HG03196 (cell line): ENCODE measurements around the gene MAGI1.
"Not testable (repeated sequence)": the region's sequence is repeated elsewhere in the genome, so short reads cannot be mapped to it uniquely, and the experiment has no call there.

Experiments used
- ATAC-seq: cut with Tn5 transposase; IDR thresholded peaks from one replicate; pipeline ENCODE4 v1.9.1; 2021; ENCODE audit not compliant: unreplicated experiment

MAGI1 gene

DNA sequence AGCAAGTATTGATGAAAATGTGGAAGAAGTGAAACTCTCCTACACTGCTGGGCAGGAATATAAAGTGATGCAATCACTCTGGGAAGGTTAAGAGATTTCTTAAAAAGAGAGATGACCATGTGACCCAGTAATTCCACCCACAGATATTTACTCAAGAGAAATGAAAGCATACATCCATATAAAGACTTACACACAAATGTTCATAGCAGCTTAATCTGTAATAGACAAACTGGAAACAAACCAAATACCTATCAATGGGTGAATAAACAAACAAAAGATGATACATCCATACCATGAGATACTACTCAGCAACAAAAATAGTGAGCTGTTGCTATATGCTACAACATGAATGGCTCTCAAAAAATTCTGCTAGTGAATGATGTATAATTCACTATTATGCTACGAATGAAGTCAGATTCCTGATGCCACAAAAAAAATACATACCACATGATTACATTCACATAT is 463.3 kb downstream of the MAGI1 start:
- no peak for ATAC-seq

DNA sequence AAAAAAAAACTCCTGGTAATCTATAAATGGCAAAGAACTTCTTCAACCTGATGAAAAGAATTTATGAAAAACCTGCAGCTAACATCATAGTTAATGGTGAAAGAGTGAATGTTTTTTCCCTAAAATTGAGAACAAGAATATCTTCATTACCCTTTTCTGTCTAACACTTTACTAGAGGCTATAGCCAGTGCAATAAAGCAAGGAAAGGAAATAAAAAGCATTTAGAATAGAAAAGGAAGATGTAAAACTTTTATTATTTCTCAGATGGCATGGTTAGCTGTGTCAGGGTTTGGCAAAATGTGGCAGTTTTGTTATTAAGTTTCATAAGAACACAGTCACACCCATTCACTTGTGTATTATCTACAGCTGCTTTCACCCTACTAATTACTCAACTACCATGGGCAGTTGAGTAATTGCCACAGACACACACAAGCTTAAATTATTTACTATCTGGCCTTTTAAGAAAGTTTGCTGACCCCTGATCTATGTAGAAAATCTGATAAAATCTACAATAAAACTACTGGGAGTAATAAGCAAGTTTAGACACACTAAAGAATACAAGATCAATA is 465.1 kb downstream of the MAGI1 start:
- no peak for ATAC-seq

DNA sequence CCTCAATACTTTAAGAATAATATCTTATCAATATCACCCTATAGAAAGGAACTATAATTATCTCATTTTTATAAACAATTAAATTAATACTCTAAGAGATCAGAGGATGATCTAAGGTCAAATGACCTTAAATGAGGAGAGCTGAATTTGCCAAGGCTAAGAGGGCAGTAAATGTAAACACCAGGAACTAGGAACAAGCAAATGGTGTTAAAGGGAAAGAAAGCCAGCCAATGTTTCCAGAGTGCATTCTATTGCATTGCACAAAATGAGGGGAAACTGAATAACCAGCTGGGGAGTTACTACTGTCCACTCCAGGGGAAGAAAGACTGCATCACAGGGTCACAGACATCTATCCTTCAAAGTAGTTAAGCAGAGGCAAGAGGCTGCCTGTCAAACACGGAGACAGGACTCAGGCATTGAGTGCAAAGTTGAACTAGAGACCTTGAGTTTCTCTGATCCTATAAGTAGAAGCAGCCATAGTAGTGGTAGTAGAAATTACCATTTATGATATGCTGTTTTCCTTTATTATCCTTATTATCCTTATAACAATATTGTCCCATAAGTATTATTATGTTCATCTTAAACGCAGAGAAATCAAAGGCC is 466.4 kb downstream of the MAGI1 start:
- no peak for ATAC-seq

DNA sequence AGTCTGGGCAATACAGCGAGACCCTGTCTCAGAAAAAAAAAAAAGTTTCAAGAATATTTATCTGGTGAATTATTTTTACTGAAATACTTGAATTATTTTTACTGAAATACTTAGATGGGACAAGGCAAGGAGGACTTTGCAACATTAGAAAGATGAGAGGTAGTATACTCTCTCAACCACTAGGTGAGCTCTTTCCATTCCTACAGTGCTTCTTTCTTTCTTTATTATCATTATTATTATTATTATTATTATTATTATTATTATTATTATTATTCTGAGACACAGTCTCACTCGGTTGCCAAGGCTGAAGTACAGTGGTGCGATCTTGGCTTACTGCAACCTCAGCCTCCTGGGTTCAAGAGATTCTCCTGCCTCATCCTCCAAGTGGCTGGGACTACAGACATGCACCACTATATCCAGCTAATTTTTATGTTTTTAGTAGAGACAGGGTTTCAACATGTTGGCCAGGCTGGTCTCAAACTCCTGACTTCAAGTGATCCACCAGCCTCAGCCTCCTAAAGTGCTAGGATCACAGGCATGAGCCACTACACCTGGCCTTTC is 468.8 kb downstream of the MAGI1 start:
- no peak for ATAC-seq

DNA sequence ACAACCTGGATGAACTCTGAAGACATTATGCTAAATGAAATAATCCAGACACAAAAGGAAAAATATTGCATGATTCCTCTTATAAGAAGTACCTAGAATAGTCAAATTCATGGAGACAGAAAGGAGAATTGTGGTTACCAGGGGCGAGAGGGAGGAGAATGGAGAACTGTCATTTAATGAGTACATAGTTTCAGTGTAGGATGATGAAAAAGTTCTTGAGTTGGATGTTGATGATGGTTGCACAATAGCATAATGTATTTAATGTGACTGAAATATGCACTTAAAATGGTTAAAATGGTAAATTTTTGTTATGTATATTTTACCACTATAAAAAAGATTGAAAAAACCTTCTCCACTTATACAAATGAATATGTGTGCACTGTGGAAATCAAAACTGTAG is 469.6 kb downstream of the MAGI1 start:
- ATAC-seq, result no peak

DNA sequence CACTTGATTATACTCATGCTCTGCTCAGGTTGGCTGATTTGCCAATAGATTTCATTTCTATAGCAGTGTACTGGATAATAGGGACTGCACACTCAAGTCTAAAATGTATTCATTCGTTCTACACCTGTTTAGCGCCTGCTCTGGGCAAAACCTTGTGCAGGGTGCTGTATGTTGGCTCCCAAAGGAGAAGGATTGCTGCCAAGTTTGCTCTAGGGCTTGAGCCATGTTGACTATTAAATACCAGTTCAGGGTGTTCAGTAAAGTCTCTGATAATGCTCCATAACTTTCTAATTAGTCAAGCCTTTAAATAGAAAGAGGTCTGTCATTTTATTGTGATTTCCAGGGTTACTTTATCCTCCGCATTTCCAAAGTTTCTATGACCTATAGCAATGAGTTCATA is 470.2 kb downstream of the MAGI1 start:
- ATAC-seq, result no peak

DNA sequence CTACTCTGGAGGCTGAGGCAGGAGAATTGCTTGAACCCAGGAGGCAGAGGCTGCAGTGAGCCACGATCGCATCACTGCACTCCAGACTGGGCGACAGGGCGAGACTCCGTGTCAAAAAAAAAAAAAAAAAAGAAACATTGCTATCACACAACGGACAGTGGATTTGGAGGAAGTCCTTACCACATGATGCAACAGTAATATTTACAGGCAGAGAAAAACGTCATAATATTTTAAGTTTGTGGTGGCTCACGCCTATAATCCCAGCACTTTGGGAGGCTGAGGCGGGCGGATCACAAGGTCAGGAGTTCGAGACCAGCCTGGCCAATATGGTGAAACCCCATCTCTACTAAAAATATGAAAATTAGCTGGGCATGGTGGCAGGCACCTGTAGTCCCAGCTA is 473.0 kb downstream of the MAGI1 start:
- not testable (repeated sequence) for ATAC-seq

DNA sequence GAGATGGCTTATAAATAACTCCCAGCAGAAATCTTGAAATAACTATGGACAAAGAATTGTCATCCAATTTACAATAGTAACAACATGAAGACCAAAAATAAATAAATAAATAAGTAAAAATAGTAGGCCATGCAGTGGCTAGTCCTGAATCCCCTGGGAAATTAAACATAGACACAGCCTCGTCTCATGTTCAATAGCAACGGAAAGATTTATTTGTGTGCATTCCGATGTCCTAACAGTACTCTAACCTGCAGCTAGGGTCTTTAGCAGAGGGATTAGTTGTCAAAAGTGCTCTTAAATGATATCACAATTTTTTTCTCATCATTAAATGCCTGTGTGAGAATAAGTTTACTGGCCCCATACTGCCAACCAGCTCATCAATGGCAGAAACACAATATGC is 474.2 kb downstream of the MAGI1 start:
- ATAC-seq, result no peak

DNA sequence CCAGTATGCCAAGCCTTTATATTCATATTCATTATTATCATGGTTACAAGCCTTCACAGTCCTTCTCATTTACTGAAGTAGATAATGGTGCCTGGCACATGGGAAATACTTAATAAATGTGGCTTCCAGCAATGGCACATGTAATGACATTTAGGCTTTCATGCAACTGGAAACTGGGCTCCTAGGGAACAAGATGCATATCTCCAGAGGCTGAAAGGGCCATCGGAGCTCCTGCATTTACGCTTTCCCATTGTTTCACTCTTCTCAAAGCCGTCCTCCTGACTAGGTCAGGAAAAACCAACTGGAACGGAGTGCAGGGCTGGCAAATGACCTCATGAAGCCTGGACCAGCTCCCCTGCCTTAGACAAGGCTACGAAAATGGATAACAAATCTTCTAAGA is 474.9 kb downstream of the MAGI1 start:
- no peak for ATAC-seq

DNA sequence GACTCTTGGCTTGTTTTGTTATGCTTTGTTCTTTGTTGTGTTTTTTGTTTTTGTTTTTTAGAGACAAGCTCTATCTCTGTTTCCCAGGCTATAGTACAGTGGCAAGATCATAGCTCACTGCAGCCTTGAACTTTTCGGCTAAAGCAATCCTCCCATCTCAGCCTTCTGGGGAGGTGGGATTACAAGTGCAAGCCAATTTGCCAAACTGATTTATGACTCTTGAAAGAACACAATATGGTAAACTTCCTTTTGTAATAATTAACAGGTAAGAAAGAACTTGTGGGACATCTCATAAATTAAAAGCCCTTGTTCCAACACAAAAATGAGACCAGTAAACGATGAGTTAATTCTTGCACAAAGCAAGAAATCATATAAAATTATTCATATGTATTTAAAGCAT is 476.3 kb downstream of the MAGI1 start:
- no peak for ATAC-seq

DNA sequence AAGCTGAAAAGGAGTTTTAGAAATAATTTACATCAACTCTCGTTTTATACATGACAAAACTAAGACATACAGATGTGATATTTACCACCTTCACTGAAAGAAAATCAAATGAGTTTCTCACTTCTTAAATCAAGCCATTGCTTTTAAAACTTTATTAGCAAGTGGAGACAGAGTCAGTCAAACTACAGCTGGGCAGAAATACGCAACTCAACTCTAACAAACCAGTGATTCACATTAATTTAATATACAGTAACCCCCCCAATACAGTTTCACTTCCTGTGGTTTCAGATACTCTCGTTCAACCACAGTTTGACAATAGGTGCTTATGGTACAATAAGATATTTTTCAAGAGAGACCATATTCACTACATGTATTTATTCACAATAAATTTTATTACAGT is 477.1 kb downstream of the MAGI1 start:
- no peak for ATAC-seq

DNA sequence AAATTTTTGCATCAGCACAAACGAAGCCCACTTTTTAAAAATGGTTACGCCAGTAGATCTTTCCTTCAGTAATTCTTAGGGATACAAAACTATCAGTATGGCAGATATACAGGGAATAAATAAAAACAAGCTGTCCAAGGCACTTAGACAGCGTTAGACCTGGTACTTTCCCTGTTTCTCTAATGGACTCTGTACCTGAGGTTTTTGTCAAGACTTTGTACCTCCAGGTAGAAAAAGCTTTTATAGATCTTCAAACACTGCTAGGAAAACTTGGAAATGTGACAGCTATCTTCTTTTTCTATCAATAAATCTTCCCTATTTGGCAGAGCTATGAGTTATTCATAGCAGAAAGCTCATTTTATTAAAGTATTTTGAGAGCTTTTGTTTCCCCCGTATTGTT is 477.8 kb downstream of the MAGI1 start:
- no peak for ATAC-seq

DNA sequence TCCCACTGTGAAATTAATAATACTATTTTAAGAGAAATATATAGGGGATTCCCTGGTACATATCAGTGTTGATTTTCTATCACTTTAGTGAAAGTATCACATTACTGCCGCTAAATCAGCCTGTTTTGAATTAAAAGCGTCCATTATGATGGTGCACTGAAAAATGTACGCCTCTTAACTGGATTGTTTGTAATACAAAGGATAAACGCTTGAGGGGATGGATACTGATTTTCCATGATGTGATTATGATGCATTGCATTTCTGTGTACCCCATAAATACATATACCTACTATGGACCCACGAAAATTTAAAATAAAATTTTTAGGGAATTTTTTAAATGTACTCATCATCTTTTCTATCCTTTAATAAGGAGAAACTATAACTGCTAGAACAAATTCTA is 478.6 kb downstream of the MAGI1 start:
- no peak for ATAC-seq

DNA sequence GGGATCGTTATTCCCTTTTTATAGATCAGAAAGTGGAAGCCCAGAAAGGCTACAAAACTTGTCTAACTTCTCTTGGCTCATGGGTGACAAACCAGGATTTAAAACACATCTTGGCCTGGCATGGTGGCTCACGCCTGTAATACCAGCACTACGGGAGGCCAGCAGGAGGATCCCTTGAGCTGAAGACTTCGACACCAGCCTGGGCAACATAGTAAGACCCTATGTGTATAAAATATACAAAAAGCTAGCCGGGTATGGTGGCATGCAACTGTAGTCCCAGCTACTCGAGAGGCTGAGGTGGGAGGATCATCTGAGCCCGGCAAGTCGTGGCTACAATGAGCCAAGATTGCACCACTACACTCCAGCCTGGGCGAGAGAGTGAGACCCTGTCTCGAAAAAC is 479.1 kb downstream of the MAGI1 start:
- no peak for ATAC-seq

DNA sequence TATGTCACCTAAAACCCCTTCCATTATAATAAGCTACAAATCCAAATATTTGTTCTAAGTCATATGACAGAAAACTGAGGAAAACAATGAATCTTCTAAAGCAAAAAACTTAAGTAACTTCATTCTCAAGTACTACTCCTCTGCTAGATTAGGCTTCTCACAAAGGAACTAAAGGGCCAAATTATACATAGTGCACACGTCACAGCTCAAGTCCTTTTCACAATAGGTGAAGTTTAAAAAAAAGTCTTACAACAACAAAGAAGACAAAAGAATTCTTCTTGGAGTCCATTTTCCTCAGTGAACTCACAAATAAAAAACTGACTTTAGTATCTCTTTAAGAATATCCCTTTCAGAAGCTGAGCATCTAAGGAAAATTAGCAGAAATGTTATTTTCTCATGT is 479.9 kb downstream of the MAGI1 start:
- ATAC-seq, result no peak

DNA sequence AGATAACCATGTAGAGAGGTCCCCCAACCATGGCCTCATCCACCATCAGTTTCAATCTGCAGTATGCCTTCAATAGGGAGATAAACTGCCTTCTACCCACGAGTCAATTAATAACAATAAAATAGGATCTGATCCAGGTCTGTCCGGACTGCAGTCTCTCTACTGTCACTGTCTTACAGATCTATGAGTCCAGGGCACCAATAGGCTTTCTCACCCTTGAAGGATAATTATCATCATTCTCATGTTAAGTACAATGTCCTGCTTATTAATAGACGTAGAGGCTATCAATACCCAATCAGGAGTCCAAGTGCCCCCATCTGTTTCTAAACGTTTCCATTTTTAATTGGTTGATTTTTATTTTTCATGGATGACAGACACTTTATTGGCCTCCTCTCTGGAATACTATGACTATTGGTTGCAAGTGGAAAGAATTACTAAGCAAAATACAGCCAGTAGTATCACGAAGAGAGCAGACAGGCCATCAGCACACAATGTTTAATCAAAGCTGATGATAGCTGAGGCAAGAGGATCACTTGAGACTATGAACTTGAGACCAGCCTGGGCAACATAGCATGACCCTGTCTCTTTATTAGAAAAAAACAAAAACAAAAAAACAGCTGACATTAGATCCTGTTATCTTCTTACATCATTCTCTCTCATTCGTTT is 480.7 kb downstream of the MAGI1 start:
- ATAC-seq, result no peak

DNA sequence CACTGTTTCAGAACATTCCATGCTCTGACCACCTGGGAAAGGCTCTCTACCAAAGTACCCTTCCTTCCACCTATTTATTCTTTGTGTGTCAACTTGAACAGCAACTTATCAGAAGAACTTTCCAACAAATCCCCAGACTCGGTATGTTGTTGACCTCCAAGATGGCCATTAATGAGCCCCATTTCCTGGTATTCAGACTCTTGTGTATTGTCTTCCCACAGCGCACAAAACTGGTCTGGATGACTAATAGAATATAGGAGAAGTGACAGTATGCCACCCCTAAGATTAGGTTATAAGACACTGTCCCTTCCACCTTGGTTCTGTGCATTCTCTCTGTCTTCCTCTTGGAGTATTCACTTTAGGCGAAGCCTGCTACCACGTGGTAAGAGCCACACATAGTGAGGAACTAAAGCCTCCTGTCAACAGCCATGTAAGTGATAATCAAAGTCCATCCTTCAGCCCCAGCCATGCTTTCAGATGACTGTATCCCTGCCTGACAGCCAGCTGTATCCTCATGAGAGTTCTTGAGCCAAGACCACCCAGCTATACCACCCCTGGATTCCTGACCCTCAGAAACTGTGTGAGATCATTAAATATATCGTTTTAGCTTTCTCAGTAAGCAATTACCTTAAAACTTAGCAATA is 481.7 kb downstream of the MAGI1 start:
- ATAC-seq, result no peak

DNA sequence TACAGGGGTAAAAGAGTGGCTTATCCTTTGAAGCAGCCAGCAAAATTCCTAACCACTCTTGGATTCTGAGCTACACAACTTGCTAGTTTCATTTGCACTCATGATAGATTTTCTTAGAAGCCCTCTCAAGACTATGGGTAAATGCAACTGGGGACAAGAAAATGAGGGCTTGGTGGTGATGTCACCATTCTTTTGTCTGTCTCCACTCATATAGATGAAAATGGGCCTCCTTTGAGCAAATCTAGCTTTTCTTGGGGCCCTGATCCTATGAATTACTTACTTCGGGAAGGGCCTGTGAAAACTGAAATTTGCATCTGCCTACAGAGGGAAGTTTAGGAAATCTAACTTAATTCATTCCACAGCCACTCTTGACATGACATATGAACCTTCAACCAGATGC is 486.3 kb downstream of the MAGI1 start:
- no peak for ATAC-seq

DNA sequence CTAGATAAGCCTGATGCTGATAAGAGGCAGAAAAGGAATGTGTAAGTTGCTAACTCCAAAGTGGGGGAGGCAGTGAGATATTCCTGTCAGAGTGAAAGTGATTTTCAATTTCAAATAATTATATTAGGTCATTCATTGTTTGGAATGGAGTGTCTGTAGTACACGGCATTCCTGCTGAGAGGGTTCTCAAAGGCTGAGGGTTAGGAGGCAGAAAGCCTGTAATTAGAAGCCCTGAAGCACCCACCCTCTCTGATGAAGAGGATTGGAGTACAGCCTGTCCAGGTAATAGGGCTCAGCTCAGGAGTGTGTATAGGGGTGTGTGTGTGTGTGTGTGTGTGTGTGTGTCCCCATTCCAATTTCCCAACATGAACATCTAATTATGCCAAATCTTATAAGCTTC is 486.8 kb downstream of the MAGI1 start:
- ATAC-seq, result no peak

DNA sequence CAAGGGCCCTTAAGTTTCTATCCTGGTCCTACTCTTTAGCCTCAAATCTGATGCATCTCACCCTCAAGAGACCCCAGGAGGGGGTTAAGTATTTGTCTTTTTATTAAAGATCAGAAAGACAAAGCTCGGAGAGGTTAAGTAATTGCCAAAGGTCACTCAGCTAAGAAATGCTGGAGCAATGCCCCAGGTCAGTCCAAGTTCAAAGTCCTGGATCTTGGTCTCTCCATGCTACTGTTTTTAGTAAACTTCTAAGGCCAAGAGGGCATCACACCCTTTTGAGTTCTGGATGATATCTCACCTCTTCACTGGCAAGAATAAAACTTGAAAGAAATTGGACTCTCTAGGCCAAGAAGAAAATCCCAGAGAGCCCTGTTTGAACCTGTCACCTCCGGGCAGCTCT is 488.6 kb downstream of the MAGI1 start:
- ATAC-seq, result no peak

DNA sequence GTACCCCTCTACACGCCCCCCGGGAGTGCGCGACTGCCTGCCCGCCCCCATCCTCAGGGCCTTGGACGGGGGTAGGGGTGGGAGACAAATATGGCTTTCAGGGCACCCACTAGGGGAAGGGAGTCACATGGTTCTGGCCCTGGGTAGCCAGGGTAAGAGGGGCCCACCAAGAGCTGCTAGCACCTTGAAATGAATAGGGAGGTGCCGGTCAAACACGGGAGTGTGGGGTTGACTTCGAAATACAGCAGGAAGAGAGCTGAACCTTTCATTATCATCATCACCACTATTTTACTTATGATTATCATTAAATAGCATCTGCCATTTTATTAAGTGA is 489.1 kb downstream of the MAGI1 start:
- no peak for ATAC-seq
